Naive thymus-derived CD4-positive, alpha-beta T cell (primary cell): Measurements from ENCODE around the gene DCP2. TPM values are rescaled to one million over a fixed set of nuclear protein-coding genes. Genes with fewer than 3 reads are reported as not detected.

Experiments used
- ATAC-seq: fragments of 150-1000 bp; cut with Tn5 transposase; 2 replicates; pipeline ENCODE4 v1.10.0; 2021; ENCODE audit warnings: mild to moderate bottlenecking, moderate library complexity
- CTCF ChIA-PET: fragments of 350-600 bp; sonication (Branson Sonifier 250); formaldehyde crosslinking; loops from one replicate; lab custom pipeline; 2021; ENCODE audit warnings: antibody characterized with exemption; lab: Charles Lee
- POLR2A ChIA-PET: fragments of 350-600 bp; sonication (Branson Sonifier 250); formaldehyde crosslinking; loops from one replicate; lab custom pipeline; 2021; ENCODE audit warnings: antibody characterized with exemption, inconsistent platforms; lab: Charles Lee
- DNase-seq, 9 donors: peaks; one replicate each; pipeline versions ENCODE4 v3.0.0 to v3.0.0-alpha.2; 2020 to 2022; ENCODE audit warnings: mixed read lengths in 1 of 9
- H3K27ac ChIP-seq: one replicate; pipeline ENCODE4 v1.7.0; 2013; ENCODE audit warnings: mild to moderate bottlenecking, low read depth, low read length, moderate library complexity
- H3K27me3 ChIP-seq, 2 donors: one replicate each; pipeline ENCODE4 v1.7.0; 2013; ENCODE audit warnings: low read length in 2 of 2, mild to moderate bottlenecking in 2 of 2, moderate library complexity in 2 of 2; ENCODE audit not compliant: control insufficient read depth in 2 of 2, insufficient read depth in 2 of 2
- H3K36me3 ChIP-seq, 3 experiments: 1 replicate in 2 of 3; 2 replicates in 1 of 3; pipeline ENCODE4 v1.7.0; 2013; ENCODE audit warnings: low read length in 3 of 3, mild to moderate bottlenecking in 3 of 3, moderate library complexity in 1 of 3; ENCODE audit not compliant: insufficient read depth in 3 of 3, control insufficient read depth in 2 of 3
- H3K4me1 ChIP-seq, 2 donors: one replicate each; pipeline ENCODE4 v1.7.0; 2013; ENCODE audit warnings: low read length in 2 of 2, mild to moderate bottlenecking in 2 of 2, moderate library complexity in 1 of 2; ENCODE audit not compliant: control insufficient read depth in 2 of 2, insufficient read depth in 2 of 2
- H3K4me3 ChIP-seq: 2 replicates; pipeline ENCODE4 v1.7.0; 2013; ENCODE audit warnings: mild to moderate bottlenecking, low read length
- H3K9me3 ChIP-seq, 3 experiments: 1 replicate in 2 of 3; 2 replicates in 1 of 3; pipeline ENCODE4 v1.7.0; 2013; ENCODE audit warnings: low read length in 3 of 3; ENCODE audit not compliant: control insufficient read depth in 2 of 3
- H3K27ac Mint-ChIP-seq, 9 donors: one replicate each; pipeline ENCODE4 v1.8.0; 2020 to 2022; ENCODE audit warnings: mixed read lengths in 9 of 9, mild to moderate bottlenecking in 8 of 9, moderate library complexity in 5 of 9, inconsistent platforms in 2 of 9
- H3K27me3 Mint-ChIP-seq, 5 donors: one replicate each; pipeline ENCODE4 v1.8.0; 2021 to 2022; ENCODE audit warnings: mixed read lengths in 5 of 5, mild to moderate bottlenecking in 1 of 5
- H3K36me3 Mint-ChIP-seq, 5 donors: one replicate each; pipeline ENCODE4 v1.8.0; 2020 to 2022; ENCODE audit warnings: mixed read lengths in 5 of 5, mild to moderate bottlenecking in 3 of 5, inconsistent platforms in 1 of 5
- H3K4me1 Mint-ChIP-seq, 7 donors: one replicate each; pipeline ENCODE4 v1.8.0; 2020 to 2022; ENCODE audit warnings: mixed read lengths in 7 of 7, mild to moderate bottlenecking in 3 of 7, inconsistent platforms in 1 of 7
- H3K4me3 Mint-ChIP-seq, 10 donors: one replicate each; pipeline ENCODE4 v1.8.0; 2020 to 2022; ENCODE audit warnings: mild to moderate bottlenecking in 10 of 10, mixed read lengths in 10 of 10, moderate library complexity in 6 of 10, inconsistent platforms in 2 of 10
- H3K9me3 Mint-ChIP-seq, 11 donors: one replicate each; pipeline ENCODE4 v1.8.0; 2020 to 2022; ENCODE audit warnings: mixed read lengths in 11 of 11, mild to moderate bottlenecking in 4 of 11, inconsistent platforms in 1 of 11, moderate library complexity in 1 of 11
- intact Hi-C, 2 donors: fragments of 100-400 bp; cut with micrococcal nuclease; formaldehyde crosslinking; loops; one replicate each; pipeline ENCODE4 v1.15.1; 2023
- polyA plus RNA-seq, 2 donors: library from polyadenylated mRNA; unstranded; fragments of 300-500 nt; fragmentation: Illumina TruSeq; gene quantifications; one replicate each; pipeline ENCODE4 v1.2.3, GENCODE V29; 2021
- total RNA-seq, 6 experiments: library from RNA in 5 of 6; stranded (reverse) in 5 of 6; gene quantifications; 1 replicate in 5 of 6; 2 replicates in 1 of 6; pipeline ENCODE4 v1.2.3 and lab custom pipeline; 2021 to 2026

The DCP2 gene
- total and polyA plus RNA-seq, 7 experiments from 2014 or later, result 50.7 to 101 (median 65.0) TPM

DNA sequence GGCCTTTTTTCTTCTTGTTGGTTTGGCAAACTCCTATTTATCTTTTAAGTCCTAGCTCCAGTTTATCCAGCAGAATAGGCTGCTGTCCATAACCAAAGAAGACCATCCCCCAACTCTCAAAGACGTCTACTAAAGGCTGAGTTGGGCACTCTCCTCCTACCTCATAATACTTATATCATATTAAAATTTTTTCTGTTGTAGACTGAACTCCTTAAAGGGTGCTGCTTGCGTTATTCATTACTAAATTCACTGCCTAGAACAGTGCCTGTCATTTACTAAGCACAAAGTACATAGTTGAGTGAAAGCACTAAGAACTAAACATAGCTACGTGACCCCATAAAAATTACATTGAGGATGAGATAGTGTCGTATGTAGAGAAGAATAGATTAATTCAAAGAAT, 21.7 kb downstream of the DCP2 start:
- Histone ChIP-seq H3K9me3 (no peaks in the 10 kb centered on the region), H3K27ac (no peak overlapping the region), H3K4me3 (no peak overlapping the region), H3K36me3 (peaks cover 12 to 35% (median 20%) of the 10 kb centered on the region in 3 experiments), H3K27me3 (no peaks in the 10 kb centered on the region), H3K4me1 (peaks cover 0 to 7% of the 10 kb centered on the region in 2 donors)
- ChIA-PET POLR2A (no interaction called here), CTCF (interaction anchor here (4.2 kb wide), 1 partner anchor 336 kb away, joined by 23 read pairs; no protein-coding TSS in a partner anchor)
- Mint-ChIP-seq H3K36me3 (peaks cover 8 to 33% (median 27%) of the 10 kb centered on the region in 5 donors), H3K4me3 (no peak overlapping the region), H3K9me3 (no peaks in the 10 kb centered on the region), H3K27ac (no peak overlapping the region), H3K4me1 (peaks cover 5 to 30% (median 21%) of the 10 kb centered on the region in 7 donors), H3K27me3 (no peaks in the 10 kb centered on the region)
- intact Hi-C loops, result loop anchor here (5.0 kb wide), 2 partner anchors 34 to 379 kb away; no protein-coding TSS in a partner anchor
- DNase-seq, result no peak
- ATAC-seq, result no peak

DNA sequence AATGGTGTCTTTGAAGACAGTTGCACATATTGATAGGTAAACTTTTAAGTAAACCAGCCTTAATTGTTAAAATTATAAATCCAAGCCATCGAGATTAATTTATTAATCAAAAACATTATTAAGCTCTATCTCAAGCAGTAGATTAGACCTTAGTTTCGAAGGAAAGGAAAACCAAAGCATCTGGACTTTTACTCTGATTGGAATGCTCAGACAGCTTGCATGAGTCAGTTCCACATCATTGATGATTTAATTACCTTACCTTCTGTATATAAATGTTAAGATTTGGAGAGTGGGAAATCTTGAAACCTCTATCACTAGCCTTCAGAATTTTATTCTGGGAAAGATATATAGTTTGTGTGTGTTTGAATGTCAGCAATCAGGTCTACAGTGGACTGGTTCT, 23.9 kb downstream of the DCP2 start:
- Histone ChIP-seq H3K4me3 (no peak overlapping the region), H3K9me3 (no peaks in the 10 kb centered on the region), H3K27ac (no peak overlapping the region), H3K4me1 (peaks cover 0 to 7% of the 10 kb centered on the region in 2 donors), H3K36me3 (peaks cover 16 to 46% (median 21%) of the 10 kb centered on the region in 3 experiments), H3K27me3 (no peaks in the 10 kb centered on the region)
- H3K4me3 Mint-ChIP-seq, result no peak overlapping the region
- intact Hi-C loops, result no loop called here
- peaks cover 5 to 28% (median 21%) of the 10 kb centered on the region in 7 donors for H3K4me1 Mint-ChIP-seq
- POLR2A ChIA-PET, result no interaction called here
- H3K9me3 Mint-ChIP-seq, result no peaks in the 10 kb centered on the region
- peak overlapping the region in 1 of 9 donors; percentile 12 for H3K27ac Mint-ChIP-seq
- ATAC-seq (no peak), DNase-seq (no peak)
- H3K27me3 Mint-ChIP-seq, result no peaks in the 10 kb centered on the region
- CTCF ChIA-PET, result no interaction called here
- peaks cover 9 to 40% (median 33%) of the 10 kb centered on the region in 5 donors for H3K36me3 Mint-ChIP-seq

DNA sequence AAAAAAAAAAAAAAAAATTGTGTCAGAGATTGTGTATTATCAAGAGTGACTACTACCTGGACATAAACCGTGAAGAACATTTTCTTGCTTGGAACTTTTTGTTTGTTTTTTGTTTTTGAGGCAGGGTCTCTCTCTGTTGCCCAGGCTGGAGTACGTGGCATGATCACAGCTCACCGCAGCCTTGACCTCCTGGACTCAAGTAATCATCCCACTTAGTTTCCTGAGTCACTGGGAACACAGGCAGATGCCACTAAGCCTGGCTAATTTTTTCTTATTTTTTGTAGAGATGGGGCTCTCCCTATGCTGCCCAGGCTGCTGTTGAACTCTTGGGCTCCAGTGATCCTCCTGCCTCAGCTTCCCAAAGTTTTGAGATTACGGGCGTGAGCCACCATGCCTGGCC, 25.8 kb downstream of the DCP2 start:
- H3K36me3 Mint-ChIP-seq, result peaks cover 9 to 40% (median 32%) of the 10 kb centered on the region in 5 donors
- H3K27ac Mint-ChIP-seq, result no peak overlapping the region
- CTCF ChIA-PET, result interaction anchor here (1.3 kb wide), 1 partner anchor 328 kb away, joined by 3 read pairs; no protein-coding TSS in a partner anchor
- peaks cover 2 to 19% (median 9%) of the 10 kb centered on the region in 7 donors for H3K4me1 Mint-ChIP-seq
- H3K4me1 ChIP-seq, result no peaks in the 10 kb centered on the region
- H3K27me3 Mint-ChIP-seq, result no peaks in the 10 kb centered on the region
- no peaks in the 10 kb centered on the region for H3K27me3 ChIP-seq
- H3K9me3 Mint-ChIP-seq, result no peaks in the 10 kb centered on the region
- ATAC-seq (no peak), DNase-seq (no peak)
- no peak overlapping the region for H3K4me3 Mint-ChIP-seq
- H3K9me3 ChIP-seq, result no peaks in the 10 kb centered on the region
- intact Hi-C loops, result no loop called here
- peaks cover 18 to 55% (median 23%) of the 10 kb centered on the region in 3 experiments for H3K36me3 ChIP-seq
- no peak overlapping the region for H3K4me3 ChIP-seq
- POLR2A ChIA-PET, result interaction anchor here (0.8 kb wide), 1 partner anchor 17 kb away, joined by 3 read pairs; no protein-coding TSS in a partner anchor
- no peak overlapping the region for H3K27ac ChIP-seq

DNA sequence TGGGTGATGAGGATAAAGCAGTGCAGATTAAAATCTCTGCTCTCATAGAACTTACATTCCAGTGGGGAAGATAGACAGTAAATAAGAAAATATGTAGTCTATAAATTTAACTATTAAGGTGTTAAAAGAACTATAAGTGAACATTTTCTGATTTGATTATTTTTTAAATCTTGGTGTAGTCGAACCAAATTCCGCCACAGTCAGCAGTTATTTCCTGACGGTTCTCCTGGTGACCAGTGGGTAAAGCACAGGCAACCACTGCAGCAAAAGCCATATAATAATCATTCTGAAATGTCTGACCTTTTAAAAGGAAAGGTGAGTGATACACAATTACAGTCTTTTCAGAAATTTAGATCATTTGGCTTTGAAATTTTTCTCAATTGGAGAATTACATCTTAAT, 27.2 kb downstream of the DCP2 start:
- Mint-ChIP-seq H3K4me3 (no peak overlapping the region), H3K9me3 (no peaks in the 10 kb centered on the region), H3K4me1 (peaks cover 2 to 13% (median 8%) of the 10 kb centered on the region in 7 donors), H3K36me3 (peaks cover 9 to 45% (median 32%) of the 10 kb centered on the region in 5 donors), H3K27me3 (no peaks in the 10 kb centered on the region), H3K27ac (no peak overlapping the region)
- Histone ChIP-seq H3K27ac (no peak overlapping the region), H3K27me3 (no peaks in the 10 kb centered on the region), H3K9me3 (no peaks in the 10 kb centered on the region), H3K36me3 (peaks cover 18 to 53% (median 23%) of the 10 kb centered on the region in 3 experiments), H3K4me1 (no peaks in the 10 kb centered on the region), H3K4me3 (no peak overlapping the region)
- intact Hi-C loops, result no loop called here
- DNase-seq (no peak), ATAC-seq (no peak)
- POLR2A ChIA-PET, result no interaction called here
- CTCF ChIA-PET, result interaction anchor here (0.6 to 1.3 kb wide), 2 partner anchors 39 to 326 kb away, joined by 3 read pairs; no protein-coding TSS in a partner anchor

DNA sequence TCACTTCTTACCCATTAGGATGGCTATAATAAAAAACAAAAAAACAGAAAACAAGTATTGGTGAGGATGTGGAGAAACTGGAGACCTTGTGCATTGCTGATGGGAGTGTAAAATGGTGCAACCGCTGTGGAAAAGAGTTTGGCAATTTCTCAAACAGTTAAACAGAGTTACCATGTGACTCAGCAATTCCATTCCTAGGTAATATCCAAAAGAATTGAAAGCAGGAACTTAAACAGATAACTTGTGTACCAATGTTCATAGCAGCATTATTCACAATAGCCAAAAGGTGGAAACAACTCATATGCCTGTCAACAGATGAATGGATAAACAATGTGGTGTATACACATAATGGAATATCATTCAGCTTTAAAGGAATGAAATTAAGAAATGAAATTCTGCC, 28.9 kb downstream of the DCP2 start:
- Histone ChIP-seq H3K4me3 (no peak overlapping the region), H3K9me3 (no peaks in the 10 kb centered on the region), H3K27ac (no peak overlapping the region), H3K36me3 (peaks cover 18 to 64% (median 27%) of the 10 kb centered on the region in 3 experiments), H3K27me3 (no peaks in the 10 kb centered on the region), H3K4me1 (no peaks in the 10 kb centered on the region)
- intact Hi-C loops, result no loop called here
- Mint-ChIP-seq H3K4me1 (peaks cover 0 to 12% (median 4%) of the 10 kb centered on the region in 7 donors), H3K27ac (peak overlapping the region in 1 of 9 donors; percentile 75), H3K9me3 (no peaks in the 10 kb centered on the region), H3K4me3 (no peak overlapping the region), H3K36me3 (peaks cover 9 to 50% (median 30%) of the 10 kb centered on the region in 5 donors), H3K27me3 (no peaks in the 10 kb centered on the region)
- ChIA-PET POLR2A (no interaction called here), CTCF (interaction anchor here (1.6 kb wide), 1 partner anchor 9 kb away, joined by 6 read pairs; no protein-coding TSS in a partner anchor)
- DNase-seq (no peak), ATAC-seq (no peak)

DNA sequence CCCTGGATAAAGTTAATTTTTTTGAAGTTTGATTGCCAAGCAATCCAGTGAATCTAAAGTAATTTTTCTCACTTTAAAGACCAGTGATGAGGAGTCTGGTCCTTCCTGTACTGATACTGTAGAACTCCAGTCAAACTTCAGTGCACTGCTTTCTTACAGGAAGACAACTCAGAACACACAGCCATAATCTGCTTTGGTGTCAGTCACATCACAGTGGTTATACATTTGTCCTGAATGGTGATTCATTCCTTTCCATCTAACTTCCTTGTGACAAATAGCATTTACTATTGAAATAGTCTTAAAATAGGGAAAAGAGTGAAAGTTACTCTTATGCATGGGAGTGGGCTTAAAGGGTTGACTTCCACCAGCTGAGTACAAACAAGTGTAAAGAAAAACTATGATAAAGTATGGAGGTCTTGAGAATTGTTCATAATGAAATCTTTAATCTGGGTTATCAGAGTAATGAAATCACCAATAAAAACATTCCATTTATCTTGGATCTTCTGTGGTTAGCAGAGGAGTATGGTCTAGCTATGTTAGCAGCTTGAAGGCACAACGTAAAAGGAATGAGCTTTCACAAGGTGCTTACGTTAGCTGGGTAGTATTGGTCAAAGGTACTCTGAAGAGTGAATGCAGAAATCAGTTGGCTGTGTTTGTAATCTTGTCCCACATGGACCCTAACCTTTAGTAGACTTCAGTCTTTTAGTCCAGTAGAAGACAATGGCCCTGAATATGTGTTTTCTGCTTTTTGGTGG, 41.5 kb downstream of the DCP2 start:
- Histone ChIP-seq H3K4me1 (peaks cover 28 to 38% of the 10 kb centered on the region in 2 donors), H3K4me3 (no peak overlapping the region), H3K9me3 (no peaks in the 10 kb centered on the region), H3K36me3 (peaks cover 0 to 13% (median 13%) of the 10 kb centered on the region in 3 experiments), H3K27me3 (no peaks in the 10 kb centered on the region), H3K27ac (no peak overlapping the region)
- POLR2A ChIA-PET, result interaction anchor here (0.6 kb wide), 1 partner anchor 56 kb away, joined by 3 read pairs; no protein-coding TSS in a partner anchor
- peaks cover 11 to 45% (median 28%) of the 10 kb centered on the region in 5 donors for H3K36me3 Mint-ChIP-seq
- CTCF ChIA-PET, result interaction anchor here (1.3 kb wide), 1 partner anchor 22 kb away, joined by 5 read pairs; no protein-coding TSS in a partner anchor
- H3K27ac Mint-ChIP-seq, result peak overlapping the region in 6 of 9 donors; percentile 6 to 86 (median 60)
- H3K27me3 Mint-ChIP-seq, result no peaks in the 10 kb centered on the region
- ATAC-seq (no peak), DNase-seq (no peak)
- H3K9me3 Mint-ChIP-seq, result no peaks in the 10 kb centered on the region
- H3K4me1 Mint-ChIP-seq, result peaks cover 27 to 91% (median 70%) of the 10 kb centered on the region in 7 donors
- intact Hi-C loops, result no loop called here
- peak overlapping the region in 1 of 10 donors; percentile 73 for H3K4me3 Mint-ChIP-seq
